Measurements from ENCODE around the gene SLC16A14. TPM values are rescaled to one million over a fixed set of nuclear protein-coding genes. Genes with fewer than 3 reads are reported as not detected.

The SLC16A14 gene
- total and polyA plus RNA-seq, 2 donors (not counting 3 experiments of a cell fraction or from before 2014, with no cell fraction given) = 0.22 to 0.30 TPM

GRCh38 chr2:229993236-229993635 lies 75.5 kb downstream of the SLC16A14 start:
- no peak overlapping the region for H3K9ac ChIP-seq (replicated peaks; ENCODE audit: extremely low read depth, insufficient read depth, low read length)
- H3K79me2 ChIP-seq (ENCODE audit: control insufficient read depth, insufficient read depth, low read length) = no peaks in the 10 kb centered on the region
- CTCF ChIA-PET = no interaction called here
- POLR2A ChIA-PET = no interaction called here
- FAIRE-seq (no peak), DNase-seq (ENCODE audit: low read depth, low spot score) (no peak)
- no peak overlapping the region for H3K4me3 ChIP-seq (replicated peaks in 1 of 3; ENCODE audit: insufficient read depth in 1 of 3, low read depth in 1 of 3, low read length in 3 of 3)
- no peaks in the 10 kb centered on the region for H3K36me3 ChIP-seq (ENCODE audit: control insufficient read depth in 2 of 2, extremely low read depth in 1 of 2, insufficient read depth in 2 of 2, low read length in 2 of 2)
- BruUV-seq (replicated peaks) = no TSS peak
- TF ChIP-seq JUN (IDR thresholded peaks at IDR 0.05; ENCODE audit: borderline replicate concordance, insufficient read depth, insufficient read length, low read depth) (no peak), FOS (IDR thresholded peaks at IDR 0.05; ENCODE audit: borderline replicate concordance, insufficient read depth, low read length) (no peak), POLR2A (IDR thresholded peaks at IDR 0.05; ENCODE audit: low read depth, low read length) (no peak), EZH2 (IDR thresholded peaks at IDR 0.05; ENCODE audit: borderline replicate concordance, low read depth, low read length, severe bottlenecking) (no peak), MYC (IDR thresholded peaks at IDR 0.05; ENCODE audit: low read depth, low read length) (no peak), GATA2 (IDR thresholded peaks at IDR 0.05; ENCODE audit: insufficient read depth, insufficient read length, low read depth, low read length) (no peak), POLR2AphosphoS5 (IDR thresholded peaks at IDR 0.05; ENCODE audit: insufficient read depth, low read depth, low read length) (no peak)
- TF ChIP-seq, protein P1, sequence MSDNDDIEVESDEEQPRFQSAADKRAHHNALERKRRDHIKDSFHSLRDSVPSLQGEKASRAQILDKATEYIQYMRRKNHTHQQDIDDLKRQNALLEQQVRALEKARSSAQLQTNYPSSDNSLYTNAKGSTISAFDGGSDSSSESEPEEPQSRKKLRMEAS (IDR thresholded peaks at IDR 0.05; ENCODE audit: insufficient read depth, insufficient read length) = no peak
- TF ChIP-seq, protein P2, sequence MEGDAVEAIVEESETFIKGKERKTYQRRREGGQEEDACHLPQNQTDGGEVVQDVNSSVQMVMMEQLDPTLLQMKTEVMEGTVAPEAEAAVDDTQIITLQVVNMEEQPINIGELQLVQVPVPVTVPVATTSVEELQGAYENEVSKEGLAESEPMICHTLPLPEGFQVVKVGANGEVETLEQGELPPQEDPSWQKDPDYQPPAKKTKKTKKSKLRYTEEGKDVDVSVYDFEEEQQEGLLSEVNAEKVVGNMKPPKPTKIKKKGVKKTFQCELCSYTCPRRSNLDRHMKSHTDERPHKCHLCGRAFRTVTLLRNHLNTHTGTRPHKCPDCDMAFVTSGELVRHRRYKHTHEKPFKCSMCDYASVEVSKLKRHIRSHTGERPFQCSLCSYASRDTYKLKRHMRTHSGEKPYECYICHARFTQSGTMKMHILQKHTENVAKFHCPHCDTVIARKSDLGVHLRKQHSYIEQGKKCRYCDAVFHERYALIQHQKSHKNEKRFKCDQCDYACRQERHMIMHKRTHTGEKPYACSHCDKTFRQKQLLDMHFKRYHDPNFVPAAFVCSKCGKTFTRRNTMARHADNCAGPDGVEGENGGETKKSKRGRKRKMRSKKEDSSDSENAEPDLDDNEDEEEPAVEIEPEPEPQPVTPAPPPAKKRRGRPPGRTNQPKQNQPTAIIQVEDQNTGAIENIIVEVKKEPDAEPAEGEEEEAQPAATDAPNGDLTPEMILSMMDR (IDR thresholded peaks at IDR 0.05; ENCODE audit: extremely low read depth in 1 of 2, insufficient read depth in 1 of 2, low read depth in 1 of 2, low read length in 2 of 2) = no peak
- no peaks in the 10 kb centered on the region for H3K9me1 ChIP-seq (replicated peaks; ENCODE audit: control insufficient read depth, extremely low read depth, insufficient read depth, low read length)
- no peak overlapping the region for H3K27ac ChIP-seq (ENCODE audit: insufficient read depth, low read depth, low read length)
- no peaks in the 10 kb centered on the region for H3K4me1 ChIP-seq (ENCODE audit: control insufficient read depth, extremely low read depth, insufficient read depth, low read length)
- H3K9me3 ChIP-seq (replicated peaks; ENCODE audit: control insufficient read depth, insufficient read depth, low read length) = no peaks in the 10 kb centered on the region
- dilution Hi-C loops (cut with MboI; ENCODE audit: extremely low pct_ligation_motif_present, low sequenced_read_pairs) = no loop called here
- intact Hi-C loops (cut with micrococcal nuclease) = no loop called here
- no peaks in the 10 kb centered on the region for H3K27me3 ChIP-seq (ENCODE audit: control insufficient read depth in 2 of 2, insufficient read depth in 2 of 2, low read length in 2 of 2)
- no peaks in the 10 kb centered on the region for H4K20me1 ChIP-seq (replicated peaks; ENCODE audit: control insufficient read depth, extremely low read depth, insufficient read depth, low read length)
- no peak overlapping the region for H3K4me2 ChIP-seq (ENCODE audit: insufficient read depth, low read length)
- no peak overlapping the region for H2AFZ ChIP-seq (ENCODE audit: low read depth, low read length)

Small RNAs within 50 kb of the gene (small RNA-seq; reads per million reads assigned to genes)
- gene RNY4P19 (ENCODE audit: insufficient read depth, insufficient read length, low read depth, low replicate concordance) = not detected

Other genes with a start within 250 kb of the SLC16A14 start
- 256 and 278 TPM in 2 replicates for gene TRIP12, start 146.9 kb downstream of the SLC16A14 start, total RNA-seq
- 37.8 and 53.8 TPM in 2 replicates for gene TRIP12, start 146.9 kb downstream of the SLC16A14 start, polyA plus RNA-seq
- gene FBXO36, start 146.4 kb downstream of the SLC16A14 start, total RNA-seq = 0.53 and 1.1 TPM in 2 replicates
- gene FBXO36, start 146.4 kb downstream of the SLC16A14 start, polyA plus RNA-seq = 0.92 and 1.2 TPM in 2 replicates
- gene SP110, start 151.1 kb upstream of the SLC16A14 start, total RNA-seq = 10.7 and 11.6 TPM in 2 replicates
- gene SP110, start 151.1 kb upstream of the SLC16A14 start, polyA plus RNA-seq = 9.0 and 10.2 TPM in 2 replicates
- 1.3 TPM in 1 of 2 replicates, not detected in the other for gene SP140, start 156.8 kb upstream of the SLC16A14 start, total RNA-seq
- not detected in 2 replicates for gene SP140, start 156.8 kb upstream of the SLC16A14 start, polyA plus RNA-seq